ENCODE measurements around the gene CNTNAP5. TPM values are rescaled to one million over a fixed set of nuclear protein-coding genes. Genes with fewer than 3 reads are reported as not detected.

The CNTNAP5 gene
- total and polyA plus RNA-seq, 2 donors from 2014 or later: 0.50 TPM; not detected in 1

DNA sequence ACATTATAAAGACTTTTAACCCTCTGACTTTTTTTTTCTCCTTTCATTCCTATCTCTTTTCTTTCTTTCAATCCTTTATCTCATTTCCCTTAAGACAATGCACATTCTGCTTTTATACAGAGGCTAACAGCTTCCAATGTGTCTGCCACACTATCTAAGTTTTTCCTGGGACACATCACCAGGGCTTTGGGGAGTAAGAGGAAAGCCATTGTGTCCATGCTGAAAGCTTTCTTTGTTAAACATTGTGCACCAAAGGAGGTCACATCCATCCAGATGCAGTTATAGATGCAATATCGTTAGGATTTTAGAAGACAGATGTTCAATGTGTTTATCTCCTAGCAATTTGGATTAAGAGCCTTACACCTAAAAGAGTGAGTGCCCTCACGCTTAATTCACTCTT lies 534.1 kb downstream of the CNTNAP5 start:
- DNase-seq: no peak
- FAIRE-seq: no peak
- Histone ChIP-seq H3K36me3 (ENCODE audit: control insufficient read depth in 2 of 3, insufficient read depth in 3 of 3, low read length in 3 of 3) (no peaks in the 10 kb centered on the region), H3K4me1 (ENCODE audit: control insufficient read depth in 2 of 3, insufficient read depth in 2 of 3, low read depth in 1 of 3, low read length in 3 of 3) (no peaks in the 10 kb centered on the region), H3K27me3 (ENCODE audit: control insufficient read depth, insufficient read depth, low read length) (no peaks in the 10 kb centered on the region), H3K27ac (ENCODE audit: low read depth in 2 of 2, low read length in 2 of 2) (no peak overlapping the region), H3K9me3 (ENCODE audit: control insufficient read depth in 2 of 3, insufficient read depth in 1 of 3, low read length in 3 of 3) (no peaks in the 10 kb centered on the region), H3K4me3 (ENCODE audit: low read length in 3 of 3) (no peak overlapping the region), H3K9ac (ENCODE audit: low read length in 3 of 3) (no peak overlapping the region)
- TF ChIP-seq, protein P1, sequence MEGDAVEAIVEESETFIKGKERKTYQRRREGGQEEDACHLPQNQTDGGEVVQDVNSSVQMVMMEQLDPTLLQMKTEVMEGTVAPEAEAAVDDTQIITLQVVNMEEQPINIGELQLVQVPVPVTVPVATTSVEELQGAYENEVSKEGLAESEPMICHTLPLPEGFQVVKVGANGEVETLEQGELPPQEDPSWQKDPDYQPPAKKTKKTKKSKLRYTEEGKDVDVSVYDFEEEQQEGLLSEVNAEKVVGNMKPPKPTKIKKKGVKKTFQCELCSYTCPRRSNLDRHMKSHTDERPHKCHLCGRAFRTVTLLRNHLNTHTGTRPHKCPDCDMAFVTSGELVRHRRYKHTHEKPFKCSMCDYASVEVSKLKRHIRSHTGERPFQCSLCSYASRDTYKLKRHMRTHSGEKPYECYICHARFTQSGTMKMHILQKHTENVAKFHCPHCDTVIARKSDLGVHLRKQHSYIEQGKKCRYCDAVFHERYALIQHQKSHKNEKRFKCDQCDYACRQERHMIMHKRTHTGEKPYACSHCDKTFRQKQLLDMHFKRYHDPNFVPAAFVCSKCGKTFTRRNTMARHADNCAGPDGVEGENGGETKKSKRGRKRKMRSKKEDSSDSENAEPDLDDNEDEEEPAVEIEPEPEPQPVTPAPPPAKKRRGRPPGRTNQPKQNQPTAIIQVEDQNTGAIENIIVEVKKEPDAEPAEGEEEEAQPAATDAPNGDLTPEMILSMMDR (IDR thresholded peaks at IDR 0.05; ENCODE audit: borderline replicate concordance, extremely low read depth, insufficient read depth): no peak
- intact Hi-C loops (cut with DNase I): no loop called here

DNA sequence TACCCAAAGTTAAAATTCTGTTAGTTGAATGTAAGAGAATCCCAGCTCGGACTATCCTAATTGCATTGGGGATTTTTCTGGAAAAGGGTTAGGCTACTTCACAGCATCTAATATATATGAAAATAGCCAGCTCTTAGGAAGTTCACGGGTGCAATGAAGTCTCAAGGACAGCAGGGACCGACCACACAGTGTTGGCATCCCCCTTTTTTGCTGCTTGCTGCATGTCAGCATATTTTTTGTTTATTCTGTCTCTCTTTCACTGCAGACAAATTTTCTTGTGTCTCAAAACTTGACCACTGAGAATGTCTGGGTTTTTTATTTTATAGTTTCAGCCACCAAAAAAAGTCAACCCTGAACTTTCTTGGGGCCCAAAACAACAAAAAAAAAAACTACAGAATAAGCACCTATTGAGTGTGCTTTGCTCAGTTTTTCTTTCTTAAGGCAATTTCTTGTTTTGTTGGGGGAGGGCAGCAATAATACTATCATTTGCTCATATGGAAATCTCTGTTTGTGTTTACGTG lies 535.6 kb downstream of the CNTNAP5 start:
- no peak for DNase-seq
- Histone ChIP-seq H3K36me3 (ENCODE audit: control insufficient read depth in 2 of 3, insufficient read depth in 3 of 3, low read length in 3 of 3) (no peaks in the 10 kb centered on the region), H3K9ac (ENCODE audit: low read length in 3 of 3) (no peak overlapping the region), H3K27ac (ENCODE audit: low read depth in 2 of 2, low read length in 2 of 2) (no peak overlapping the region), H3K9me3 (ENCODE audit: control insufficient read depth in 2 of 3, insufficient read depth in 1 of 3, low read length in 3 of 3) (no peaks in the 10 kb centered on the region), H3K4me3 (ENCODE audit: low read length in 3 of 3) (no peak overlapping the region), H3K4me1 (ENCODE audit: control insufficient read depth in 2 of 3, insufficient read depth in 2 of 3, low read depth in 1 of 3, low read length in 3 of 3) (no peaks in the 10 kb centered on the region), H3K27me3 (ENCODE audit: control insufficient read depth, insufficient read depth, low read length) (no peaks in the 10 kb centered on the region)
- TF ChIP-seq, protein P1 (IDR thresholded peaks at IDR 0.05; ENCODE audit: borderline replicate concordance, extremely low read depth, insufficient read depth): no peak
- no peak for FAIRE-seq
- intact Hi-C loops (cut with DNase I): no loop called here

DNA sequence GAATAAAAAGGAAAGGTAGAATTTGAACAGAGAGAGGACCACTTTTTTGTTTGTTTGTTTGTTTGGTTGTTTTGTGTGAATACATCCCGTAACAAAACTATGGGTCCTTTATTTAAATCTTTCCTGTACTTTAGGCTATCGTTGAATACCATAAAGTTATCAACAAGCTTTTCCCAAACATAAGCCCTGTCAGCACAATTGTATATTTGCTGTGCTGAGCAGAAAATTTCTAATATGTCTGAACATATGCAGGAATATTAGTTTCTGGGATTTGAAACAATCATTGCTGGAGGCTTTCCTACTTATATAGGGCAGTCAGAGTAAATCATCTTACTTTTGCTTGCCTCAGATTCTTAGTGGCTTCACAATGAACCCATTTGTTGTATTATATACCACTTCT lies 536.4 kb downstream of the CNTNAP5 start:
- TF ChIP-seq, protein P1 (IDR thresholded peaks at IDR 0.05; ENCODE audit: borderline replicate concordance, extremely low read depth, insufficient read depth): no peak
- no peaks in the 10 kb centered on the region for H3K9me3 ChIP-seq (ENCODE audit: control insufficient read depth in 2 of 3, insufficient read depth in 1 of 3, low read length in 3 of 3)
- no peak overlapping the region for H3K27ac ChIP-seq (ENCODE audit: low read depth in 2 of 2, low read length in 2 of 2)
- H3K36me3 ChIP-seq (ENCODE audit: control insufficient read depth in 2 of 3, insufficient read depth in 3 of 3, low read length in 3 of 3): no peaks in the 10 kb centered on the region
- no peak for FAIRE-seq
- no peak overlapping the region for H3K4me3 ChIP-seq (ENCODE audit: low read length in 3 of 3)
- DNase-seq: no peak
- no peaks in the 10 kb centered on the region for H3K4me1 ChIP-seq (ENCODE audit: control insufficient read depth in 2 of 3, insufficient read depth in 2 of 3, low read depth in 1 of 3, low read length in 3 of 3)
- intact Hi-C loops (cut with DNase I): no loop called here
- no peak overlapping the region for H3K9ac ChIP-seq (ENCODE audit: low read length in 3 of 3)
- H3K27me3 ChIP-seq (ENCODE audit: control insufficient read depth, insufficient read depth, low read length): no peaks in the 10 kb centered on the region

DNA sequence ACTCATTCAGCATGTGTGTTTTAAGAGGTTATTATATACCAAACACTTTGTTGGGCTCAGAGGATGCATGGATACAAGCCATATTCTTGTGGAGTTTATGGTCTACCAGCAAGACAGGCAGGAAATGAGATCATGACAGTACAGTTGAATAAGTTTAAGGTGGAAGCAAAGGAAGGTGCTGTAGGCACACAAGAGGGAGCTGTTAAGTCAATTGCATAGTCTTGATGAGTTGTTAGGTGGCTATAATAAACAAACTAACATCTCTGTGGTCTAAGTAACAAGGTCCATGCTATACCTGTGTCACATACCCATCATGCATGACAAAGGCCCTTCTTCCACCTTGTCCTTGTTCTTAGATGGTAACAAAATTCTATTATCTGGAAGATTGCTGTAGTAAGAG lies 538.3 kb downstream of the CNTNAP5 start:
- DNase-seq: no peak
- Histone ChIP-seq H3K36me3 (ENCODE audit: control insufficient read depth in 2 of 3, insufficient read depth in 3 of 3, low read length in 3 of 3) (no peaks in the 10 kb centered on the region), H3K27ac (ENCODE audit: low read depth in 2 of 2, low read length in 2 of 2) (no peak overlapping the region), H3K4me1 (ENCODE audit: control insufficient read depth in 2 of 3, insufficient read depth in 2 of 3, low read depth in 1 of 3, low read length in 3 of 3) (no peaks in the 10 kb centered on the region), H3K4me3 (ENCODE audit: low read length in 3 of 3) (no peak overlapping the region), H3K9me3 (ENCODE audit: control insufficient read depth in 2 of 3, insufficient read depth in 1 of 3, low read length in 3 of 3) (no peaks in the 10 kb centered on the region), H3K27me3 (ENCODE audit: control insufficient read depth, insufficient read depth, low read length) (no peaks in the 10 kb centered on the region), H3K9ac (ENCODE audit: low read length in 3 of 3) (no peak overlapping the region)
- no peak for FAIRE-seq
- TF ChIP-seq, protein P1 (IDR thresholded peaks at IDR 0.05; ENCODE audit: borderline replicate concordance, extremely low read depth, insufficient read depth): no peak
- intact Hi-C loops (cut with DNase I): no loop called here
